DOHH2 (cell line): Measurements from ENCODE around the gene OSBPL8.

Experiments
- H3F3A ChIP-seq: fragments of 200-600 bp; sonication (generic), shearing (Covaris generic); 2 replicates; pipeline ENCODE4 v1.6.0; 2016; ENCODE audit warnings: antibody characterized with exemption, mild to moderate bottlenecking; ENCODE audit not compliant: control insufficient read depth, insufficient read depth
- H3K27ac ChIP-seq: fragments of 200-600 bp; sonication (generic); 2 replicates; pipeline ENCODE4 v1.5.1; 2014; ENCODE audit warnings: low read depth, mild to moderate bottlenecking, low read length, moderate library complexity
- H3K27me3 ChIP-seq: fragments of 200-600 bp; sonication (generic); 2 replicates; pipeline ENCODE4 v1.6.1; 2014; ENCODE audit warnings: mild to moderate bottlenecking, low read length, mixed read lengths; ENCODE audit not compliant: control insufficient read depth
- H3K36me3 ChIP-seq: fragments of 200-600 bp; sonication (generic); 2 replicates; pipeline ENCODE4 v1.6.1; 2014; ENCODE audit warnings: mild to moderate bottlenecking, low read length, moderate library complexity, mixed read lengths; ENCODE audit not compliant: control insufficient read depth
- H3K4me1 ChIP-seq: fragments of 200-600 bp; sonication (generic); 2 replicates; pipeline ENCODE4 v1.6.1; 2014; ENCODE audit warnings: mild to moderate bottlenecking, low read length, mixed read lengths; ENCODE audit not compliant: control insufficient read depth
- H3K4me2 ChIP-seq: fragments of 200-600 bp; sonication (generic); 2 replicates; pipeline ENCODE4 v1.6.0; 2014; ENCODE audit warnings: mild to moderate bottlenecking, low read length, moderate library complexity
- H3K4me3 ChIP-seq: fragments of 200-600 bp; sonication (generic); 2 replicates; pipeline ENCODE4 v1.5.1; 2014; ENCODE audit warnings: mild to moderate bottlenecking, low read length, mixed read lengths
- H3K79me2 ChIP-seq: fragments of 200-600 bp; sonication (generic); 2 replicates; pipeline ENCODE4 v1.6.1; 2014; ENCODE audit warnings: mild to moderate bottlenecking, low read length, mixed read lengths; ENCODE audit not compliant: control insufficient read depth
- H3K9me2 ChIP-seq: fragments of 200-600 bp; sonication (generic); replicated peaks from 2 replicates; pipeline ENCODE4 v1.6.1; 2014; ENCODE audit warnings: mild to moderate bottlenecking, low read length, mixed read lengths; ENCODE audit not compliant: control insufficient read depth
- H3K9me3 ChIP-seq: fragments of 200-600 bp; sonication (generic); 2 replicates; pipeline ENCODE4 v1.6.1; 2014; ENCODE audit warnings: antibody characterized with exemption, low read length, mixed read lengths; ENCODE audit not compliant: control insufficient read depth, insufficient read depth
- H4K20me1 ChIP-seq: fragments of 200-600 bp; sonication (generic); 2 replicates; pipeline ENCODE4 v1.6.0; 2014; ENCODE audit warnings: low read depth, mild to moderate bottlenecking, antibody characterized with exemption, low read length, moderate library complexity; ENCODE audit not compliant: control insufficient read depth, insufficient read depth
- CTCF ChIP-seq: fragments of 200-600 bp; sonication (generic); IDR thresholded peaks from one replicate; pipeline ENCODE4 v1.5.1; 2014; ENCODE audit warnings: antibody characterized with exemption, mild to moderate bottlenecking, low read depth, low read length; ENCODE audit not compliant: poor library complexity, severe bottlenecking
- EZH2phosphoT487 ChIP-seq: fragments of 200-600 bp; sonication (generic); IDR thresholded peaks from 2 replicates; pipeline ENCODE4 v1.6.1; 2017; ENCODE audit warnings: borderline replicate concordance, mild to moderate bottlenecking, antibody characterized with exemption, low read length, moderate library complexity, mixed read lengths

OSBPL8 gene

DNA sequence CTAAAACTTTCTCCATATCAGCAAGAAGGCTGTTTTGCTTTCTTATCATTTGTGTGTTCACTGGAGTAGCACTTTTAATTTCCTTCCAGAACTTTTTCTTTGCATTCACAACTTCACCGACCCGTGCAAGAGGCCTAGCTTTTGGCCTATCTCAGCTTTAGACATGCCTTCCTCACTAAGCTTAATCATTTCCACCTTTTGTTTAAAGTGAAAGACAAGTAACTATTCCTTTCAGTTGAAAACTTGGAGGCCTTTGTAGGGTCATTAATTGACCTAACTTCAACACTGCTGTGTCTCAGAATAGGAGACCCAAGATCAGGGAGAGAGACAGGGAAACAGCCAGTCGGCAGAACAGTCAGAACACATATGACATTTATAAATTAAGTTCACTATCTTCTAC is 250.7 kb downstream of the OSBPL8 start:
- H3K27me3 ChIP-seq = no peaks in the 10 kb centered on the region
- H3K27ac ChIP-seq = no peak overlapping the region
- H3K4me3 ChIP-seq = no peak overlapping the region
- H3K9me2 ChIP-seq = no peaks in the 10 kb centered on the region
- no peaks in the 10 kb centered on the region for H3K9me3 ChIP-seq
- no peak for TF ChIP-seq EZH2phosphoT487
- TF ChIP-seq CTCF = no peak
- no peaks in the 10 kb centered on the region for H4K20me1 ChIP-seq
- no peaks in the 10 kb centered on the region for H3F3A ChIP-seq
- H3K4me2 ChIP-seq = no peak overlapping the region
- H3K79me2 ChIP-seq = no peaks in the 10 kb centered on the region
- no peaks in the 10 kb centered on the region for H3K4me1 ChIP-seq
- no peaks in the 10 kb centered on the region for H3K36me3 ChIP-seq

GRCh38 chr12:76307083-76307482 is 252.5 kb downstream of the OSBPL8 start:
- no peaks in the 10 kb centered on the region for H4K20me1 ChIP-seq
- H3K4me3 ChIP-seq = no peak overlapping the region
- H3K4me2 ChIP-seq = no peak overlapping the region
- no peaks in the 10 kb centered on the region for H3K9me2 ChIP-seq
- no peaks in the 10 kb centered on the region for H3K79me2 ChIP-seq
- no peaks in the 10 kb centered on the region for H3K27me3 ChIP-seq
- H3K9me3 ChIP-seq = no peaks in the 10 kb centered on the region
- TF ChIP-seq CTCF (no peak), EZH2phosphoT487 (no peak)
- no peak overlapping the region for H3K27ac ChIP-seq
- no peaks in the 10 kb centered on the region for H3K4me1 ChIP-seq
- H3K36me3 ChIP-seq = no peaks in the 10 kb centered on the region
- H3F3A ChIP-seq = no peaks in the 10 kb centered on the region

DNA sequence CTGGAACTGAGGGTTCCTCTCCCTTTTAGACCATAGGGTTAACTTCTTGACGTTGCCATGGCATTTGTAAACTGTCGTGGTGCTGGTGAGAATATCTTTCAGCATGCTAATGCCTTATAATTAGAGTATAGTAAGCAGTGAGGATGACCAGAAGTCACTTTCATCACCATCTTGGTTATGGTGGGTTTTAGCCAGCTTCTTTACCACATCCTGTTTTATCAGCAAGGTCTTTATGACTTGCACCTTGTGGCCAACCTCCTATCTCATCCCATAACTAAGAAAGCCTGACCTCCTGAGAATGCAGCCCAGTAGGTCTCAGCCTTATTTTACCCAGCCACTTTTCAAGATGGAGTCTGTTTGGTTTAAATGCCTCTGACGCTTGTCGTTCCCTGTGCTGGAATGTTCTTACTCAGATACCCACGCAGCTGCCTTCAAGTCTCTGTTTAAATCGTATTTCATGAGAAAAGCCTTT is 255.5 kb downstream of the OSBPL8 start:
- H4K20me1 ChIP-seq = no peaks in the 10 kb centered on the region

More for the DNA sequence above, 255.5 kb downstream of the OSBPL8 start:
- TF ChIP-seq CTCF (no peak), EZH2phosphoT487 (no peak)
- no peak overlapping the region for H3K27ac ChIP-seq
- no peaks in the 10 kb centered on the region for H3K79me2 ChIP-seq
- no peaks in the 10 kb centered on the region for H3K27me3 ChIP-seq
- H3K9me3 ChIP-seq = no peaks in the 10 kb centered on the region
- H3K4me3 ChIP-seq = no peak overlapping the region
- no peaks in the 10 kb centered on the region for H3K9me2 ChIP-seq
- H3K4me1 ChIP-seq = no peaks in the 10 kb centered on the region
- no peaks in the 10 kb centered on the region for H3K36me3 ChIP-seq
- H3F3A ChIP-seq = no peaks in the 10 kb centered on the region
- no peak overlapping the region for H3K4me2 ChIP-seq
